HG03457 (cell line): ENCODE results near the gene FBXL14.
"Not testable (repeated sequence)": the region's sequence is repeated elsewhere in the genome, so short reads cannot be mapped to it uniquely, and the experiment has no call there.

ENCODE experiments used
- ATAC-seq: cut with Tn5 transposase; IDR thresholded peaks from one replicate; pipeline ENCODE4 v1.9.1; 2021; ENCODE audit warnings: moderate number of reproducible peaks; ENCODE audit not compliant: unreplicated experiment

The FBXL14 gene

GRCh38 chr12:1620092-1620491 lies 25.7 kb upstream of the FBXL14 start:
- ATAC-seq, result no peak

DNA sequence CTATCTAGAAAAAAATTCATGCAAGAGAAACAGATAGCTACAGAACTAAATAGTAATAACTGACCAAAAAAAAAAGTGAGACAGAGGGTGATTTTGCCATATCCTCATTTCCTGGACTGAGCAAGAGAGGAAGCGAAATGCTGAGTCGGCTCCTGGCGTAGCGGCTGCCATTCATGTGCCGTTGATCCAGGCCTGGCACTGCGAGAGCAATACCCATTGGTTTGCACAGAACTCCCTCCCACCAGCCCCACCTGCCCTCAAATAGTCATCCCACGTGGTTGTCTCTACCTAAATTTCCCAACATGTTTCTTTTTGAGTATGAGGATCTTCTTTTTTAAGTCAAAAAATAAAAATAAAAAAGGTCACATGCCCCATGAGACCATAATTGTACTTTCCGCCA lies 25.2 kb upstream of the FBXL14 start:
- ATAC-seq, result no peak

DNA sequence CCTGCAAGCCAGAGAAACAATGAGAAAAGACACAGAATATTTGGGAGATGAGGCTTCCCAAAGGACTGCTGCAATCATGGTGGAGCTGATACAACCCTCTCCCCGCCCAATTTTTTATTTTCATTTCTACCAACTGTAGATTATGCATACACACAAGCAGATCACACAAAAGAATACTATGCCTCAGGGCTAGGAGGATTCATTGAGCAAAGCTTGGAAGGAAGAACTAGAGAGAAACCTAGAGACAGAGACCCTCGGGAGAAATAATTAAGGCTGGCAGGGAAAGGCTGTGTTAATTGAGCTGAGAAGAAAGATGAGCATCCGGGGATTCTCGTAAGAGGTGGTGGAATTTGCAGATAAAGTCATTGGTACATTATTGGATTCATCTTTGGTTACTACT lies 24.8 kb upstream of the FBXL14 start:
- ATAC-seq, result no peak

GRCh38 chr12:1618489-1618888 lies 24.1 kb upstream of the FBXL14 start:
- ATAC-seq, result no peak

- ATAC-seq, result no peak
Observed at GRCh38 chr12:1616233-1617066, 22.1 kb upstream of the FBXL14 start.

- ATAC-seq, result no peak
Observed at GRCh38 chr12:1614360-1614759, 20.0 kb upstream of the FBXL14 start.

DNA sequence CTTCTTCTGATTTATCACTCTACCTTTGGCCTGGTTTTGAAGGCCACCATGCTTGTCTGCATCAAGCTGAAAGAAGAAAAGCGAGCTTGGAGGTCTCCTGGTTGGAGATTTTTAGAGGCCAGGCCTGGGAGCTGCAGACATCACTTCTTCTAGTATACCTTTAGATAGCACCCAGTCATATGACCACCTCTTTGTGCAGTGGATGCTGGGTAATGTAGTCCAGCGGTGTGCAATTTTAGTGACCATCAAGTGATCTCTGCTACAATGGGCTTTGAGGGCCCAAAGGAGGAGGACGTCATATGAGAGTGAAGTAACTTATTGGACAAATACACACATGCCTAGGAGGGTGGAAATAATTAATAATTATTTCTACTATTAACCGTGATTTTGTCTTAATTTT lies 19.5 kb upstream of the FBXL14 start:
- no peak for ATAC-seq

GRCh38 chr12:1611803-1612572 lies 17.6 kb upstream of the FBXL14 start:
- no peak for ATAC-seq

GRCh38 chr12:1610072-1610643 lies 15.8 kb upstream of the FBXL14 start:
- ATAC-seq, result no peak

DNA sequence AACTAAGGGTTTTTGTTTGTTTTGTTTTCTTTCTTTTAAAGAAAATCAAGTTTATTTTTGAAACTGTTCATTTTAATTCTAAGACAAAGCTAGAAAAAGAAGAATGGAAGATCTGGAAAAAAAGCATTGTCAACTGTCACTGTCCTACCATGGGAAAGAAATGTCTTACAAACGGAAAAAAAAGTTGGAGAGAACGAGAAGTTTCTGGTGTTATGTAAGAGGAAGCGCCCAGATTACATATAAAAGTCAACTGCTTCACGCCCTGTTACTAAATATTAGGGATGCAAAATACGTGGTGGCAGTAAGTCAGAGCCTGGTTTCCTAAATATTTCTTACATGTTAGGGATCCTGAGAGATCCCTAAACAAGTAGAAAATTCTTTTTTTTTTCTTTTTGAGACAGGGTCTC lies 14.3 kb upstream of the FBXL14 start:
- ATAC-seq, result no peak

DNA sequence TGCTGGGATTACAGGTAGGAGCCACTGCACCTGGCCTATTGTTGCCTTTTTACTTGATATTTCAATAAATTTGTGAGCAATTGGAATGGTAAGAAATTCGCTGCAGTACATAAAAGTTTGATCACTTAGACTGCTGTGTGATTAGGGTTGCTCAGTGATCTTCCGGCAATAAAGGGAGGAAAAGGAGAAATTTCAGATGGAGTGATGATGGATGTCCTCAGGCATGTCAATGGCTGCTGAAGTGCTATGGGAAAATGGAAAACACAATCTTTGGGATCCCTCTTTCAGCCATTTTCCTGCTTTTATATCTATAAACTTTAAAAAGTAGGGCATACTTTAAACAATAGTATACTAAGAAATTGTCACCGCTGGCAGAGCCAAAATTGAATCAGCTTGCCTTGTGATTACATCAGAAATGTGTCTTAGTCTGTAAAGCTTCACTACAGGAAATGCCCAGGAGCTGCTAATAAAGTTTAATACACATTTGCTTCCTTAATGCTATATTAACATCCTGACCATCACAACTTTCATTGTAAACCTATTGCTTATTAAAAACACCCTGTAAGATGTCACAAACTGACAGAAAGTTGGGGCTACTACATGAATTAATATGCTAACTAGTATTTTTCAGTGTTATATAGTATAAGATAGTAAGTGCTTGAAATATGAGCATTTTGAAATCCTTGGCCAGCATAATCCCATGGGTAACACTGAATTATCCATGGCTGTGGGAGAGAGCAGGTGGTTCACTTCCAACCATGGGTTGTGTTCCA lies 13.7 kb upstream of the FBXL14 start:
- ATAC-seq, result no peak

DNA sequence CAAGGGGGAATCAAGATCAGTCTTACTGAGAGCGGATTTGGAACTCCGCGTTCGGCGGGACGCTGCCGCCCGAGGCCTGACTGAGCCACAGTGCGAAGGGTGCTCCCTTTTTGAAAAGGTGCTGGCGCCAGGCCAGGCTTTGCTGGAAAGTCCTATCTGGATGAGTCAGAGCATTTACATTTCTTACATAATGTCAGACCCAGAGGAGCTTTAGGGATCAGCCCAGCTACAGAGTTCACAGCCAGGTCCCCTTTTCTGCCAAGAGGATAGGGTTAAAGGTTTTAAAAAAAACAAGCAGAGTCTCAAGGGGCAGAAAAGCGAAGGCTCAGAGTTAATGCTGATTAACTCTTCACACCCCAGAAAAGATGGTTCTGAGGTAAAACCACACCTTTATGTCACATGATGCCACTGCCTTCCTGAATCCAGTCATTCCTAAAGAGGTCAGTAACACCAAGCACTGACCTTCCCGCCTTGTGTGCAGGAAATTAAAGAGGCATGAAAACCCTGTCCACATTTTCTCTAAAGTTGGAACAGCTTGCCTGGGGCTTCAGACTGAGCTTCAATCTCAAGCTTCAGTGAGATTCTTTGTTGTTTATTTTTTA lies 11.7 kb upstream of the FBXL14 start:
- peak; percentile 48 for ATAC-seq

GRCh38 chr12:1605129-1606020 lies 11.0 kb upstream of the FBXL14 start:
- ATAC-seq, result no peak

GRCh38 chr12:1604464-1604863 lies 10.1 kb upstream of the FBXL14 start:
- ATAC-seq, result no peak

DNA sequence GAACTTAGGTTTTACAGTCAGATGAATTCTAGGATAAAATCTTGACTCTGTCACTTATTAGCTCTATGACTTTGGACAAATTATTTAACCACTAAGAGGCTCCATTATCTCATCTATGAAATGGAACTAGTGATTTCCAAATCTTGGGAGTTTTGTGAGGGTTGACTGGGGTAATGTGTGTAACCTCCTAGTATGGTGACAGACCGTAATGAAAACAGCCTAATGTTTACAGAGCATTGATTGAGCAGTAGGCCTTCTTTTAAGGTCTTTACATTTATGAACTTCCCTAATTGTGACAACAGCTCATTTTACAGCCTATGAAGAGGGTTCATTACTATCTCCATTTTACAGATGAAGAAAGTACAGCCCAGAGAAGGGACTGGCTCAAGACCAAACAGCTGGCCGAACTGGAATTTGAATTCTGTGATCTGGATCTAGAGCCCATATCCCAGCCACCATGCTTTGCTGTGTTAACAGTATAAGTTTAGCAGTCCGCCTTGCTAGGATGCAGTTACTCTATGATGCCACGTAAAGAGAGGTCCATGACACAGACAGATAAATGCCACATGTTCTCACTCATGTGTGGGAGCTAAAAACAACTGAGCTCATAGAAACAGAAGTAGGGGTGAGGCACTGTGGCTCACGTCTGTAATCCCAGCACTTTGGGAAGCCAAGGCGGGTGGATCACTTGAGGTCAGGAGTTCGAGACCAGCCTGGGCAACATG lies 9.1 kb upstream of the FBXL14 start:
- no peak for ATAC-seq

- not testable (repeated sequence) for ATAC-seq
Observed at GRCh38 chr12:1602706-1603105, 8.3 kb upstream of the FBXL14 start.

GRCh38 chr12:1598757-1599156 lies 4.4 kb upstream of the FBXL14 start:
- ATAC-seq, result no peak

DNA sequence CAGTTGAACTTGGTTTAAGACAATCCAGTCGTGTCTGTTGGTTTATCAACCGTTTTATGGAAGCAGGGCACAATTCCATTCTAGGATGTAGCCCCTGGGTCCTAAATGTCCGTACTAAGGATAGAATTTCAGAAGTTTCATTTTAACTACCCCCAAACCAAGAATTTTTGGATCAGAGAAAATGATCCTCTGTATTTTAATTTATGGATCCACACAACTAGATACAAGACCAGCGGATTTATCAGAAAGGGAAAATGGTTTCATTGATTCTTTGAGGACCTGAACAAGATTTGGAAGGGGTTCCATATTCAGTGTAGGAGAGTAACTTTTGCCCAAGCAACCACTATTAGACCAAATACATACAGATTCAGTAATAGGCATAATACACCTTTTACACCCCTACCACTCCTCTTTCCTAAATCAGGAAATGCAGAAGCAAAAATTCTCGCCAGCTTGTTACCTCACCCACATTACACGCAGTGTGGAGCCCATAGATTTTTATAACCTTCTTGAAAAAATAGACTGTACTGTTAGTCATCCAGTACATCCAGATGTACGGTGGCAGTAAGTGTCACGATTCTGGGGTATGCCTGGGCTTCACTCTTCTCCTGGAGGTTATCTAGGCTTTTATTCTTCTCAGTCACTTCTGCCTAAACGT lies 1.4 kb upstream of the FBXL14 start:
- ATAC-seq, result no peak
